A549 (cell line): ENCODE measurements around the gene ARL14. TPM values are rescaled to one million over a fixed set of nuclear protein-coding genes. Genes with fewer than 3 reads are reported as not detected.

Experiments
- ATAC-seq, 2 experiments: fragments of 200-7000 bp in 1 of 2; fragments of >200 bp in 1 of 2; cut with Nextera tagmentation in 1 of 2; cut with Tn5 transposase in 1 of 2; 3 replicates each; pipeline versions ENCODE4 v1.8.0 to v1.9.1; 2018 to 2020; ENCODE audit warnings: mild to moderate bottlenecking in 1 of 2, moderate library complexity in 1 of 2
- CTCF ChIA-PET: fragments of 300-600 bp; sonication (Branson Sonifier 250); formaldehyde crosslinking; extraction: SDS; loops from one replicate; lab custom pipeline; 2021; ENCODE audit warnings: antibody characterized with exemption, inconsistent platforms; lab: Yijun Ruan, JAX
- POLR2A ChIA-PET: fragments of 350-600 bp; formaldehyde crosslinking; extraction: SDS; loops from one replicate; lab custom pipeline; 2021; ENCODE audit warnings: antibody characterized with exemption, inconsistent platforms; lab: Yijun Ruan, JAX
- DNase-seq, 2 experiments: peaks; one replicate each; pipeline versions ENCODE4 v3.0.0 to v3.0.0-alpha.2; 2011 to 2016; ENCODE audit warnings: low read depth in 1 of 2, low spot score in 1 of 2
- FAIRE-seq: peaks from 2 replicates; lab custom pipeline; 2011; peaks lifted over from hg19 to GRCh38; lab: Jason Lieb, UNC
- H3K27ac ChIP-seq, 2 experiments: fragments of >200 bp; sonication (Bioruptor Twin); formaldehyde crosslinking; 3 replicates each; pipeline ENCODE4 v1.5.1; 2016 to 2017
- H3K4me1 ChIP-seq: fragments of >200 bp; sonication (Bioruptor Twin); formaldehyde crosslinking; 3 replicates; pipeline ENCODE4 v1.6.1; 2016
- H3K4me2 ChIP-seq: fragments of >200 bp; sonication (Bioruptor Twin); formaldehyde crosslinking; 3 replicates; pipeline ENCODE4 v1.6.1; 2016
- H3K4me3 ChIP-seq: fragments of >200 bp; sonication (Bioruptor Twin); formaldehyde crosslinking; 3 replicates; pipeline ENCODE4 v1.5.1; 2016
- H3K9me3 ChIP-seq: fragments of >200 bp; sonication (Bioruptor Twin); formaldehyde crosslinking; 3 replicates; pipeline ENCODE4 v1.6.1; 2016
- BCL3 ChIP-seq: fragments of >200 bp; sonication (Bioruptor Twin); formaldehyde crosslinking; IDR thresholded peaks from 3 replicates; pipeline ENCODE4 v1.6.1; 2016
- BHLHE40 ChIP-seq: IDR thresholded peaks from 2 replicates; pipeline ENCODE4 v1.6.1; 2012; ENCODE audit warnings: low read depth, low read length, inconsistent platforms
- CEBPB ChIP-seq, 2 experiments: fragments of >200 bp in 1 of 2; sonication (Bioruptor Twin) in 1 of 2; formaldehyde crosslinking in 1 of 2; IDR thresholded peaks; 2 replicates each; pipeline ENCODE4 v1.6.1; 2012 to 2016
- CHD2 ChIP-seq: fragments of 150-350 bp; IDR thresholded peaks from 2 replicates; pipeline ENCODE4 v1.6.1; 2014; ENCODE audit warnings: low read length; ENCODE audit not compliant: partially characterized antibody
- FOSL2 ChIP-seq, 2 experiments: fragments of 450-650 bp in 1 of 2; fragments of >200 bp in 1 of 2; sonication (Bioruptor Twin) in 1 of 2; formaldehyde crosslinking; IDR thresholded peaks; 2 replicates each; pipeline versions ENCODE4 v1.5.0 to v1.6.1; 2016 to 2020; ENCODE audit warnings: mild to moderate bottlenecking in 1 of 2, moderate library complexity in 1 of 2
- FOXS1 ChIP-seq: fragments of 250-450 bp; sonication (Bioruptor Pico); IDR thresholded peaks from 2 replicates; pipeline ENCODE4 v1.5.0; 2020; ENCODE audit warnings: mild to moderate bottlenecking, moderate library complexity
- HDAC2 ChIP-seq: fragments of 200-600 bp; sonication (generic); IDR thresholded peaks from 2 replicates; pipeline ENCODE4 v1.6.1; 2016
- HES2 ChIP-seq: fragments of >200 bp; sonication (Bioruptor Twin); formaldehyde crosslinking; IDR thresholded peaks from 2 replicates; pipeline ENCODE4 v1.6.1; 2016
- HOXA7 ChIP-seq: fragments of 250-450 bp; sonication (Bioruptor Pico); IDR thresholded peaks from 2 replicates; pipeline ENCODE4 v1.5.0; 2020; ENCODE audit warnings: mild to moderate bottlenecking, moderate library complexity
- HOXB5 ChIP-seq: fragments of 250-450 bp; sonication (Bioruptor Pico); IDR thresholded peaks from 2 replicates; pipeline ENCODE4 v1.5.0; 2020; ENCODE audit warnings: mild to moderate bottlenecking, moderate library complexity
- KDM1A ChIP-seq: fragments of 200-600 bp; sonication (generic); IDR thresholded peaks from 2 replicates; pipeline ENCODE4 v1.6.1; 2016; ENCODE audit warnings: low read depth, mild to moderate bottlenecking
- KDM5A ChIP-seq: fragments of 200-600 bp; sonication (generic); IDR thresholded peaks from 2 replicates; pipeline ENCODE4 v1.6.1; 2016; ENCODE audit warnings: antibody characterized with exemption, mild to moderate bottlenecking
- MYC ChIP-seq: IDR thresholded peaks from 2 replicates; pipeline ENCODE4 v1.6.1; 2012; ENCODE audit warnings: mild to moderate bottlenecking, inconsistent platforms, low read length, improper control_type of control experiment, borderline replicate concordance
- NR3C1 ChIP-seq: fragments of >200 bp; sonication (Bioruptor Twin); formaldehyde crosslinking; IDR thresholded peaks from 3 replicates; pipeline ENCODE4 v1.6.1; 2017
- PHF8 ChIP-seq: fragments of 200-600 bp; sonication (generic); IDR thresholded peaks from 2 replicates; pipeline ENCODE4 v1.6.1; 2016; ENCODE audit warnings: low read depth, mild to moderate bottlenecking, antibody characterized with exemption, moderate library complexity, borderline replicate concordance
- RAD21 ChIP-seq, 2 experiments: fragments of >200 bp in 1 of 2; sonication (Bioruptor Twin) in 1 of 2; formaldehyde crosslinking in 1 of 2; IDR thresholded peaks in 1 of 2; conservative IDR thresholded peaks in 1 of 2; 2 replicates in 1 of 2; 3 replicates in 1 of 2; pipeline ENCODE4 v1.6.1; 2012 to 2018; ENCODE audit warnings: inconsistent platforms in 1 of 2
- RFX5 ChIP-seq: fragments of 450-650 bp; IDR thresholded peaks from 2 replicates; pipeline ENCODE4 v1.7.1; 2014; ENCODE audit warnings: antibody characterized with exemption, mild to moderate bottlenecking, moderate library complexity
- RNF2 ChIP-seq: fragments of 200-600 bp; sonication (generic); IDR thresholded peaks from 2 replicates; pipeline ENCODE4 v1.6.1; 2016; ENCODE audit warnings: low read depth, mild to moderate bottlenecking, antibody characterized with exemption, moderate library complexity, borderline replicate concordance
- SREBF2 ChIP-seq: fragments of 450-650 bp; IDR thresholded peaks from 2 replicates; pipeline ENCODE4 v1.6.1; 2014; ENCODE audit warnings: mild to moderate bottlenecking, moderate library complexity
- TFCP2L1 ChIP-seq: fragments of 250-450 bp; sonication (Bioruptor Pico); IDR thresholded peaks from 2 replicates; pipeline ENCODE4 v1.5.0; 2021; ENCODE audit warnings: mild to moderate bottlenecking
- ZC3H11A ChIP-seq: fragments of 450-650 bp; IDR thresholded peaks from 2 replicates; pipeline ENCODE4 v1.6.1; 2014; ENCODE audit warnings: antibody characterized with exemption, mild to moderate bottlenecking
- ZSCAN20 ChIP-seq: fragments of 250-450 bp; sonication (Bioruptor Pico); IDR thresholded peaks from 2 replicates; pipeline ENCODE4 v1.8.0; 2022; ENCODE audit warnings: mild to moderate bottlenecking, moderate library complexity
- WGBS: methylation state at CpG from one replicate; pipeline ENCODE4 v1.1.6; 2017; ENCODE audit errors: missing lambda C conversion rate; 5-methylcytosine and 5-hydroxymethylcytosine counted together
- polyA plus RNA-seq, 4 experiments: library from polyadenylated mRNA; depleted of rRNA in 3 of 4; stranded (reverse); fragments of >200 nt; fragmentation: RNase III in 1 of 4; extraction: RNeasy Plus Mini Kit Qiagen cat#74134 plus additional on column Dnase treatment in 1 of 4; gene quantifications; 2 replicates in 3 of 4; 3 replicates in 1 of 4; pipeline ENCODE4 v1.2.3, GENCODE V29; 2011 to 2017
- TF ChIP-seq, protein P1 (sequence below): fragments of 200-600 bp; sonication (generic); IDR thresholded peaks from 2 replicates; pipeline ENCODE4 v1.6.1; 2016; ENCODE audit warnings: antibody characterized with exemption, mild to moderate bottlenecking, moderate library complexity

The ARL14 gene
- polyA plus RNA-seq, 2 of the 4 experiments (the other 2 are of a cell fraction) = 0.14 to 0.44 TPM

GRCh38 chr3:160635213-160635612 lies 41.7 kb upstream of the ARL14 start:
- ATAC-seq (no peak), DNase-seq (no peak), FAIRE-seq (no peak)
- no peaks in the 10 kb centered on the region for H3K9me3 ChIP-seq
- H3K27ac ChIP-seq = no peak overlapping the region
- H3K4me1 ChIP-seq = no peaks in the 10 kb centered on the region
- no peak overlapping the region for H3K4me3 ChIP-seq
- no peak overlapping the region for H3K4me2 ChIP-seq
- ChIA-PET CTCF (no interaction called here), POLR2A (no interaction called here)
- TF ChIP-seq HES2 = no peak
- no peak for TF ChIP-seq HDAC2
- TF ChIP-seq CEBPB (IDR thresholded peaks at IDR 0.05) = no peak
- no peak for TF ChIP-seq FOXS1
- no peak for TF ChIP-seq BCL3
- no peak for TF ChIP-seq KDM5A
- no peak for TF ChIP-seq HOXB5 (CRISPR knock-in tag)
- TF ChIP-seq RAD21 (conservative IDR thresholded peaks at IDR 0.05 in 1 of 2, IDR thresholded peaks at IDR 0.05 in 1 of 2) = no peak
- no peak for TF ChIP-seq MYC
- TF ChIP-seq RFX5 = no peak
- no peak for TF ChIP-seq CHD2
- TF ChIP-seq RNF2 = no peak
- TF ChIP-seq ZC3H11A = no peak
- no peak for TF ChIP-seq KDM1A
- TF ChIP-seq BHLHE40 = no peak
- no peak for TF ChIP-seq SREBF2
- TF ChIP-seq, protein P1, sequence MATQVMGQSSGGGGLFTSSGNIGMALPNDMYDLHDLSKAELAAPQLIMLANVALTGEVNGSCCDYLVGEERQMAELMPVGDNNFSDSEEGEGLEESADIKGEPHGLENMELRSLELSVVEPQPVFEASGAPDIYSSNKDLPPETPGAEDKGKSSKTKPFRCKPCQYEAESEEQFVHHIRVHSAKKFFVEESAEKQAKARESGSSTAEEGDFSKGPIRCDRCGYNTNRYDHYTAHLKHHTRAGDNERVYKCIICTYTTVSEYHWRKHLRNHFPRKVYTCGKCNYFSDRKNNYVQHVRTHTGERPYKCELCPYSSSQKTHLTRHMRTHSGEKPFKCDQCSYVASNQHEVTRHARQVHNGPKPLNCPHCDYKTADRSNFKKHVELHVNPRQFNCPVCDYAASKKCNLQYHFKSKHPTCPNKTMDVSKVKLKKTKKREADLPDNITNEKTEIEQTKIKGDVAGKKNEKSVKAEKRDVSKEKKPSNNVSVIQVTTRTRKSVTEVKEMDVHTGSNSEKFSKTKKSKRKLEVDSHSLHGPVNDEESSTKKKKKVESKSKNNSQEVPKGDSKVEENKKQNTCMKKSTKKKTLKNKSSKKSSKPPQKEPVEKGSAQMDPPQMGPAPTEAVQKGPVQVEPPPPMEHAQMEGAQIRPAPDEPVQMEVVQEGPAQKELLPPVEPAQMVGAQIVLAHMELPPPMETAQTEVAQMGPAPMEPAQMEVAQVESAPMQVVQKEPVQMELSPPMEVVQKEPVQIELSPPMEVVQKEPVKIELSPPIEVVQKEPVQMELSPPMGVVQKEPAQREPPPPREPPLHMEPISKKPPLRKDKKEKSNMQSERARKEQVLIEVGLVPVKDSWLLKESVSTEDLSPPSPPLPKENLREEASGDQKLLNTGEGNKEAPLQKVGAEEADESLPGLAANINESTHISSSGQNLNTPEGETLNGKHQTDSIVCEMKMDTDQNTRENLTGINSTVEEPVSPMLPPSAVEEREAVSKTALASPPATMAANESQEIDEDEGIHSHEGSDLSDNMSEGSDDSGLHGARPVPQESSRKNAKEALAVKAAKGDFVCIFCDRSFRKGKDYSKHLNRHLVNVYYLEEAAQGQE = no peak

GRCh38 chr3:160637086-160637485 lies 39.9 kb upstream of the ARL14 start:
- Histone ChIP-seq H3K27ac (no peak overlapping the region), H3K9me3 (no peaks in the 10 kb centered on the region), H3K4me1 (no peaks in the 10 kb centered on the region), H3K4me2 (no peak overlapping the region), H3K4me3 (no peak overlapping the region)
- DNase-seq (no peak), ATAC-seq (no peak), FAIRE-seq (no peak)
- ChIA-PET CTCF (interaction anchor here (1.8 kb wide), 1 partner anchor 11 kb away, joined by 4 read pairs; no protein-coding TSS in a partner anchor), POLR2A (no interaction called here)
- WGBS = 49% methylated on average over 2 of the region's 2 CpGs
- TF ChIP-seq HOXB5 (CRISPR knock-in tag) (no peak), HOXA7 (CRISPR knock-in tag) (no peak), CEBPB (IDR thresholded peaks at IDR 0.05) (no peak), PHF8 (no peak), TFCP2L1 (CRISPR knock-in tag) (no peak), ZSCAN20 (no peak), FOSL2 (IDR thresholded peaks at IDR 0.05) (no peak), FOSL2 (CRISPR knock-in tag; IDR thresholded peaks at IDR 0.05) (no peak), NR3C1 (no peak), KDM1A (no peak)
